GM23338 (cell line): Measurements from ENCODE around the gene PKLR. TPM values are rescaled to one million over a fixed set of nuclear protein-coding genes. Genes with fewer than 3 reads are reported as not detected.

Source experiments
- ATAC-seq: fragments of 200-7000 bp; cut with Tn5 transposase; 3 replicates; pipeline ENCODE4 v1.9.1; 2020
- DNase-seq: peaks from one replicate; pipeline ENCODE4 v3.0.0-alpha.2; 2015; ENCODE audit warnings: low spot score
- H2AFZ ChIP-seq: fragments of 200-600 bp; sonication (generic); 2 replicates; pipeline ENCODE4 v1.8.0; 2016; ENCODE audit warnings: antibody characterized with exemption, mild to moderate bottlenecking, moderate library complexity
- H3F3A ChIP-seq: fragments of 200-600 bp; sonication (generic); replicated peaks from 2 replicates; pipeline ENCODE4 v1.8.0; 2017; ENCODE audit warnings: antibody characterized with exemption, mixed run types, low read depth
- H3K27ac ChIP-seq: fragments of 200-600 bp; sonication (generic); 2 replicates; pipeline ENCODE4 v1.6.1; 2016; ENCODE audit warnings: low read depth
- H3K27me3 ChIP-seq: fragments of 200-600 bp; sonication (generic); 2 replicates; pipeline ENCODE4 v1.8.0; 2016; ENCODE audit warnings: mild to moderate bottlenecking, mixed run types, moderate library complexity; ENCODE audit not compliant: insufficient read depth
- H3K36me3 ChIP-seq: fragments of 200-600 bp; sonication (generic); 2 replicates; pipeline ENCODE4 v1.8.0; 2016; ENCODE audit warnings: mild to moderate bottlenecking; ENCODE audit not compliant: insufficient read depth
- H3K4me1 ChIP-seq: fragments of 200-600 bp; sonication (generic); 2 replicates; pipeline ENCODE4 v1.8.0; 2016; ENCODE audit warnings: mild to moderate bottlenecking, moderate library complexity; ENCODE audit not compliant: insufficient read depth
- H3K4me2 ChIP-seq: fragments of 200-600 bp; sonication (generic); 2 replicates; pipeline ENCODE4 v1.7.1; 2017; ENCODE audit warnings: mixed run types
- H3K4me3 ChIP-seq: fragments of 200-600 bp; sonication (generic); 2 replicates; pipeline ENCODE4 v1.6.1; 2016; ENCODE audit warnings: mixed run types
- H3K79me2 ChIP-seq: fragments of 200-600 bp; sonication (generic); replicated peaks from 2 replicates; pipeline ENCODE4 v1.8.0; 2017; ENCODE audit warnings: mild to moderate bottlenecking; ENCODE audit not compliant: insufficient read depth
- H3K9me2 ChIP-seq: fragments of 200-600 bp; sonication (generic); 2 replicates; pipeline ENCODE4 v1.8.0; 2017; ENCODE audit not compliant: insufficient read depth
- H4K20me1 ChIP-seq: fragments of 200-600 bp; sonication (generic); replicated peaks from 2 replicates; pipeline ENCODE4 v1.8.0; 2017; ENCODE audit warnings: mild to moderate bottlenecking; ENCODE audit not compliant: insufficient read depth
- H3K27ac Mint-ChIP-seq: 2 replicates; pipeline ENCODE4 v1.8.0; 2020; ENCODE audit warnings: inconsistent platforms, mild to moderate bottlenecking, moderate library complexity, mixed read lengths
- H3K27me3 Mint-ChIP-seq: 3 replicates; pipeline ENCODE4 v1.8.0; 2022; ENCODE audit warnings: low read depth, mild to moderate bottlenecking, moderate library complexity, mixed read lengths, inconsistent platforms; ENCODE audit not compliant: insufficient read depth, poor library complexity
- H3K36me3 Mint-ChIP-seq: 3 replicates; pipeline ENCODE4 v1.8.0; 2021; ENCODE audit warnings: low read depth, mild to moderate bottlenecking, inconsistent platforms, moderate library complexity, mixed read lengths
- H3K4me1 Mint-ChIP-seq: 3 replicates; pipeline ENCODE4 v1.8.0; 2020; ENCODE audit warnings: mild to moderate bottlenecking, inconsistent platforms, mixed read lengths
- H3K4me3 Mint-ChIP-seq: 3 replicates; pipeline ENCODE4 v1.8.0; 2021; ENCODE audit warnings: moderate library complexity, mild to moderate bottlenecking, inconsistent platforms, mixed read lengths
- H3K9me3 Mint-ChIP-seq: 3 replicates; pipeline ENCODE4 v1.8.0; 2020; ENCODE audit warnings: moderate library complexity, mild to moderate bottlenecking, inconsistent platforms, mixed read lengths
- CREB1 ChIP-seq: fragments of 250-450 bp; sonication (Bioruptor Pico); IDR thresholded peaks from 2 replicates; pipeline ENCODE4 v1.5.0; 2020; ENCODE audit warnings: low read depth, mild to moderate bottlenecking, moderate library complexity
- EZH2 ChIP-seq: fragments of 200-600 bp; sonication (generic); IDR thresholded peaks from one replicate; pipeline ENCODE4 v1.8.0; 2017; ENCODE audit warnings: antibody characterized with exemption, mild to moderate bottlenecking, low read depth; ENCODE audit not compliant: unreplicated experiment
- EZH2phosphoT487 ChIP-seq: fragments of 200-600 bp; sonication (generic); IDR thresholded peaks from one replicate; pipeline ENCODE4 v1.8.1; 2018; ENCODE audit warnings: antibody characterized with exemption; ENCODE audit not compliant: unreplicated experiment
- JUNB ChIP-seq: IDR thresholded peaks from one replicate; pipeline ENCODE4 v1.6.1; 2016; ENCODE audit warnings: antibody characterized with exemption; ENCODE audit not compliant: unreplicated experiment
- NANOG ChIP-seq: IDR thresholded peaks from 2 replicates; pipeline ENCODE4 v1.6.1; 2016; ENCODE audit warnings: antibody characterized with exemption, borderline replicate concordance
- POLR2AphosphoS5 ChIP-seq: IDR thresholded peaks from 2 replicates; pipeline ENCODE4 v1.6.1; 2016; ENCODE audit warnings: antibody characterized with exemption, low read depth
- STAT1 ChIP-seq: IDR thresholded peaks from one replicate; pipeline ENCODE4 v1.6.1; 2016; ENCODE audit warnings: antibody characterized with exemption; ENCODE audit not compliant: unreplicated experiment
- ZNF114 ChIP-seq: fragments of 250-450 bp; sonication (Bioruptor Pico); IDR thresholded peaks from 2 replicates; pipeline ENCODE4 v1.5.0; 2020; ENCODE audit warnings: mild to moderate bottlenecking, moderate library complexity
- ZNF331 ChIP-seq: fragments of 250-450 bp; sonication (Bioruptor Pico); IDR thresholded peaks from 2 replicates; pipeline ENCODE4 v1.5.0; 2020; ENCODE audit warnings: low read depth, mild to moderate bottlenecking, moderate library complexity
- polyA plus RNA-seq: library from polyadenylated mRNA; unstranded; fragments of >200 nt; fragmentation: Nextera tagmentation; extraction: Ambion mirVana; gene quantifications from 2 replicates; pipeline ENCODE4 v1.2.1, GENCODE V29; 2016
- total RNA-seq: library from RNA; depleted of rRNA; stranded (reverse); fragments of >200 nt; shearing (Covaris generic); gene quantifications from 2 replicates; pipeline ENCODE4 v1.2.3, GENCODE V29; 2014
- TF ChIP-seq, protein P1 (sequence below): IDR thresholded peaks from one replicate; pipeline ENCODE4 v1.6.1; 2018; ENCODE audit warnings: antibody characterized with exemption; ENCODE audit not compliant: unreplicated experiment
- TF ChIP-seq, protein P2 (sequence below), 2 experiments: fragments of 200-600 bp in 1 of 2; sonication (generic) in 1 of 2; conservative IDR thresholded peaks; 2 replicates each; pipeline versions ENCODE4 v1.5.1 to v1.6.1; 2016 to 2017; ENCODE audit warnings: antibody characterized with exemption in 2 of 2, low read depth in 2 of 2, mild to moderate bottlenecking in 2 of 2, moderate library complexity in 1 of 2
- TF ChIP-seq, protein P3 (sequence below): IDR thresholded peaks from 2 replicates; pipeline ENCODE4 v1.6.1; 2016; ENCODE audit warnings: antibody characterized with exemption
- TF ChIP-seq, protein P4 (sequence below): fragments of 250-450 bp; sonication (Bioruptor Pico); IDR thresholded peaks from 2 replicates; pipeline ENCODE4 v1.5.0; 2020; ENCODE audit warnings: mild to moderate bottlenecking, moderate library complexity

Gene PKLR
- total and polyA plus RNA-seq, 2 experiments from 2014 or later = 2.0 to 3.7 TPM

DNA sequence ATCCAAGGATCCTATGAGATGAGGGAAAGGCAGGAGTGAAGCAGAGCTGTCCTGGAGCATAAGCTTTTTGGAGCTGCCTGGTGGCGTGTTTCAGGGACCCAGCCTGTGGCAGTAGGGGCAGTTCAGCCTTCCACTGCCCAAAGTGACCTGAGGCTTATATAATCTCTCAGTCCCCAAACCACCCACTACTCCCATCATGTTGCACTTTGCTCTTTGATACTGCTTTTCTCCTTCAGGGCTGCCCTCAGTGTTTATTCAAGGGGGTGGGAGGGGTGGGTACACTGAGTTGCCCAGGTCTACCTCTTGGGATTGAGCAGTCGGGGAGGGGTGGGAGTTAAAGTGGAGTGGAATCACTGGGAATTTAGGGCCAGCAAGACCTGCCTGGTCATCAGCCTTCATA, 14.7 kb downstream of the PKLR start:
- H3K36me3 Mint-ChIP-seq = peaks cover 3% of the 10 kb centered on the region; the same call in 1 of the 3 replicates
- no peak overlapping the region for H3K27ac ChIP-seq
- TF ChIP-seq JUNB = no peak
- TF ChIP-seq, protein P1, sequence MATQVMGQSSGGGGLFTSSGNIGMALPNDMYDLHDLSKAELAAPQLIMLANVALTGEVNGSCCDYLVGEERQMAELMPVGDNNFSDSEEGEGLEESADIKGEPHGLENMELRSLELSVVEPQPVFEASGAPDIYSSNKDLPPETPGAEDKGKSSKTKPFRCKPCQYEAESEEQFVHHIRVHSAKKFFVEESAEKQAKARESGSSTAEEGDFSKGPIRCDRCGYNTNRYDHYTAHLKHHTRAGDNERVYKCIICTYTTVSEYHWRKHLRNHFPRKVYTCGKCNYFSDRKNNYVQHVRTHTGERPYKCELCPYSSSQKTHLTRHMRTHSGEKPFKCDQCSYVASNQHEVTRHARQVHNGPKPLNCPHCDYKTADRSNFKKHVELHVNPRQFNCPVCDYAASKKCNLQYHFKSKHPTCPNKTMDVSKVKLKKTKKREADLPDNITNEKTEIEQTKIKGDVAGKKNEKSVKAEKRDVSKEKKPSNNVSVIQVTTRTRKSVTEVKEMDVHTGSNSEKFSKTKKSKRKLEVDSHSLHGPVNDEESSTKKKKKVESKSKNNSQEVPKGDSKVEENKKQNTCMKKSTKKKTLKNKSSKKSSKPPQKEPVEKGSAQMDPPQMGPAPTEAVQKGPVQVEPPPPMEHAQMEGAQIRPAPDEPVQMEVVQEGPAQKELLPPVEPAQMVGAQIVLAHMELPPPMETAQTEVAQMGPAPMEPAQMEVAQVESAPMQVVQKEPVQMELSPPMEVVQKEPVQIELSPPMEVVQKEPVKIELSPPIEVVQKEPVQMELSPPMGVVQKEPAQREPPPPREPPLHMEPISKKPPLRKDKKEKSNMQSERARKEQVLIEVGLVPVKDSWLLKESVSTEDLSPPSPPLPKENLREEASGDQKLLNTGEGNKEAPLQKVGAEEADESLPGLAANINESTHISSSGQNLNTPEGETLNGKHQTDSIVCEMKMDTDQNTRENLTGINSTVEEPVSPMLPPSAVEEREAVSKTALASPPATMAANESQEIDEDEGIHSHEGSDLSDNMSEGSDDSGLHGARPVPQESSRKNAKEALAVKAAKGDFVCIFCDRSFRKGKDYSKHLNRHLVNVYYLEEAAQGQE = no peak
- no peak for TF ChIP-seq EZH2
- TF ChIP-seq, protein P2, sequence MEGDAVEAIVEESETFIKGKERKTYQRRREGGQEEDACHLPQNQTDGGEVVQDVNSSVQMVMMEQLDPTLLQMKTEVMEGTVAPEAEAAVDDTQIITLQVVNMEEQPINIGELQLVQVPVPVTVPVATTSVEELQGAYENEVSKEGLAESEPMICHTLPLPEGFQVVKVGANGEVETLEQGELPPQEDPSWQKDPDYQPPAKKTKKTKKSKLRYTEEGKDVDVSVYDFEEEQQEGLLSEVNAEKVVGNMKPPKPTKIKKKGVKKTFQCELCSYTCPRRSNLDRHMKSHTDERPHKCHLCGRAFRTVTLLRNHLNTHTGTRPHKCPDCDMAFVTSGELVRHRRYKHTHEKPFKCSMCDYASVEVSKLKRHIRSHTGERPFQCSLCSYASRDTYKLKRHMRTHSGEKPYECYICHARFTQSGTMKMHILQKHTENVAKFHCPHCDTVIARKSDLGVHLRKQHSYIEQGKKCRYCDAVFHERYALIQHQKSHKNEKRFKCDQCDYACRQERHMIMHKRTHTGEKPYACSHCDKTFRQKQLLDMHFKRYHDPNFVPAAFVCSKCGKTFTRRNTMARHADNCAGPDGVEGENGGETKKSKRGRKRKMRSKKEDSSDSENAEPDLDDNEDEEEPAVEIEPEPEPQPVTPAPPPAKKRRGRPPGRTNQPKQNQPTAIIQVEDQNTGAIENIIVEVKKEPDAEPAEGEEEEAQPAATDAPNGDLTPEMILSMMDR (conservative IDR thresholded peaks at IDR 0.05; ENCODE audit: low read depth in 2 of 2) = no peak
- TF ChIP-seq, protein P3, sequence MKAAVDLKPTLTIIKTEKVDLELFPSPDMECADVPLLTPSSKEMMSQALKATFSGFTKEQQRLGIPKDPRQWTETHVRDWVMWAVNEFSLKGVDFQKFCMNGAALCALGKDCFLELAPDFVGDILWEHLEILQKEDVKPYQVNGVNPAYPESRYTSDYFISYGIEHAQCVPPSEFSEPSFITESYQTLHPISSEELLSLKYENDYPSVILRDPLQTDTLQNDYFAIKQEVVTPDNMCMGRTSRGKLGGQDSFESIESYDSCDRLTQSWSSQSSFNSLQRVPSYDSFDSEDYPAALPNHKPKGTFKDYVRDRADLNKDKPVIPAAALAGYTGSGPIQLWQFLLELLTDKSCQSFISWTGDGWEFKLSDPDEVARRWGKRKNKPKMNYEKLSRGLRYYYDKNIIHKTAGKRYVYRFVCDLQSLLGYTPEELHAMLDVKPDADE = no peak
- TF ChIP-seq STAT1 = no peak
- no peak for TF ChIP-seq CREB1
- TF ChIP-seq EZH2phosphoT487 = no peak
- no peak for TF ChIP-seq POLR2AphosphoS5
- TF ChIP-seq ZNF331 (CRISPR knock-in tag) = no peak
- TF ChIP-seq, protein P4, sequence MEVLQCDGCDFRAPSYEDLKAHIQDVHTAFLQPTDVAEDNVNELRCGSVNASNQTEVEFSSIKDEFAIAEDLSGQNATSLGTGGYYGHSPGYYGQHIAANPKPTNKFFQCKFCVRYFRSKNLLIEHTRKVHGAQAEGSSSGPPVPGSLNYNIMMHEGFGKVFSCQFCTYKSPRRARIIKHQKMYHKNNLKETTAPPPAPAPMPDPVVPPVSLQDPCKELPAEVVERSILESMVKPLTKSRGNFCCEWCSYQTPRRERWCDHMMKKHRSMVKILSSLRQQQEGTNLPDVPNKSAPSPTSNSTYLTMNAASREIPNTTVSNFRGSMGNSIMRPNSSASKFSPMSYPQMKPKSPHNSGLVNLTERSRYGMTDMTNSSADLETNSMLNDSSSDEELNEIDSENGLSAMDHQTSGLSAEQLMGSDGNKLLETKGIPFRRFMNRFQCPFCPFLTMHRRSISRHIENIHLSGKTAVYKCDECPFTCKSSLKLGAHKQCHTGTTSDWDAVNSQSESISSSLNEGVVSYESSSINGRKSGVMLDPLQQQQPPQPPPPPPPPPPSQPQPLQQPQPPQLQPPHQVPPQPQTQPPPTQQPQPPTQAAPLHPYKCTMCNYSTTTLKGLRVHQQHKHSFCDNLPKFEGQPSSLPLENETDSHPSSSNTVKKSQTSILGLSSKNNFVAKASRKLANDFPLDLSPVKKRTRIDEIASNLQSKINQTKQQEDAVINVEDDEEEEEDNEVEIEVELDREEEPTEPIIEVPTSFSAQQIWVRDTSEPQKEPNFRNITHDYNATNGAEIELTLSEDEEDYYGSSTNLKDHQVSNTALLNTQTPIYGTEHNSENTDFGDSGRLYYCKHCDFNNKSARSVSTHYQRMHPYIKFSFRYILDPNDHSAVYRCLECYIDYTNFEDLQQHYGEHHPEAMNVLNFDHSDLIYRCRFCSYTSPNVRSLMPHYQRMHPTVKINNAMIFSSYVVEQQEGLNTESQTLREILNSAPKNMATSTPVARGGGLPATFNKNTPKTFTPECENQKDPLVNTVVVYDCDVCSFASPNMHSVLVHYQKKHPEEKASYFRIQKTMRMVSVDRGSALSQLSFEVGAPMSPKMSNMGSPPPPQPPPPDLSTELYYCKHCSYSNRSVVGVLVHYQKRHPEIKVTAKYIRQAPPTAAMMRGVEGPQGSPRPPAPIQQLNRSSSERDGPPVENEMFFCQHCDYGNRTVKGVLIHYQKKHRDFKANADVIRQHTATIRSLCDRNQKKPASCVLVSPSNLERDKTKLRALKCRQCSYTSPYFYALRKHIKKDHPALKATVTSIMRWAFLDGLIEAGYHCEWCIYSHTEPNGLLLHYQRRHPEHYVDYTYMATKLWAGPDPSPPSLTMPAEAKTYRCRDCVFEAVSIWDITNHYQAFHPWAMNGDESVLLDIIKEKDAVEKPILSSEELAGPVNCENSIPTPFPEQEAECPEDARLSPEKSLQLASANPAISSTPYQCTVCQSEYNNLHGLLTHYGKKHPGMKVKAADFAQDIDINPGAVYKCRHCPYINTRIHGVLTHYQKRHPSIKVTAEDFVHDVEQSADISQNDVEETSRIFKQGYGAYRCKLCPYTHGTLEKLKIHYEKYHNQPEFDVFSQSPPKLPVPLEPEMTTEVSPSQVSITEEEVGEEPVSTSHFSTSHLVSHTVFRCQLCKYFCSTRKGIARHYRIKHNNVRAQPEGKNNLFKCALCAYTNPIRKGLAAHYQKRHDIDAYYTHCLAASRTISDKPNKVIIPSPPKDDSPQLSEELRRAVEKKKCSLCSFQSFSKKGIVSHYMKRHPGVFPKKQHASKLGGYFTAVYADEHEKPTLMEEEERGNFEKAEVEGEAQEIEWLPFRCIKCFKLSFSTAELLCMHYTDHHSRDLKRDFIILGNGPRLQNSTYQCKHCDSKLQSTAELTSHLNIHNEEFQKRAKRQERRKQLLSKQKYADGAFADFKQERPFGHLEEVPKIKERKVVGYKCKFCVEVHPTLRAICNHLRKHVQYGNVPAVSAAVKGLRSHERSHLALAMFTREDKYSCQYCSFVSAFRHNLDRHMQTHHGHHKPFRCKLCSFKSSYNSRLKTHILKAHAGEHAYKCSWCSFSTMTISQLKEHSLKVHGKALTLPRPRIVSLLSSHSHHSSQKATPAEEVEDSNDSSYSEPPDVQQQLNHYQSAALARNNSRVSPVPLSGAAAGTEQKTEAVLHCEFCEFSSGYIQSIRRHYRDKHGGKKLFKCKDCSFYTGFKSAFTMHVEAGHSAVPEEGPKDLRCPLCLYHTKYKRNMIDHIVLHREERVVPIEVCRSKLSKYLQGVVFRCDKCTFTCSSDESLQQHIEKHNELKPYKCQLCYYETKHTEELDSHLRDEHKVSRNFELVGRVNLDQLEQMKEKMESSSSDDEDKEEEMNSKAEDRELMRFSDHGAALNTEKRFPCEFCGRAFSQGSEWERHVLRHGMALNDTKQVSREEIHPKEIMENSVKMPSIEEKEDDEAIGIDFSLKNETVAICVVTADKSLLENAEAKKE = no peak
- TF ChIP-seq ZNF114 = no peak
- no peak for TF ChIP-seq NANOG
- H3K9me2 ChIP-seq = no peaks in the 10 kb centered on the region
- H2AFZ ChIP-seq = no peak overlapping the region
- H3K4me3 ChIP-seq = no peak overlapping the region
- H3K79me2 ChIP-seq = no peaks in the 10 kb centered on the region
- no peaks in the 10 kb centered on the region for H3K27me3 ChIP-seq
- H3K9me3 Mint-ChIP-seq = no peaks in the 10 kb centered on the region
- DNase-seq (no peak), ATAC-seq (no peak)
- no peak overlapping the region for H3K27ac Mint-ChIP-seq
- H3K36me3 ChIP-seq = no peaks in the 10 kb centered on the region
- no peaks in the 10 kb centered on the region for H3F3A ChIP-seq
- H3K4me3 Mint-ChIP-seq = no peak overlapping the region
- H3K27me3 Mint-ChIP-seq = peaks cover 7% of the 10 kb centered on the region
- no peak overlapping the region for H3K4me2 ChIP-seq
- no peaks in the 10 kb centered on the region for H3K4me1 ChIP-seq
- no peaks in the 10 kb centered on the region; the same call in 1 of the 3 replicates for H3K4me1 Mint-ChIP-seq
- H4K20me1 ChIP-seq = no peaks in the 10 kb centered on the region; the same call in 1 of the 2 replicates
